ENCODE data around the gene LUC7L2. TPM values are rescaled to one million over a fixed set of nuclear protein-coding genes. Genes with fewer than 3 reads are reported as not detected.
A peak's percentile ranks its signal among the peaks of the same experiment; 100 is the strongest.

LUC7L2 gene
- total and polyA plus RNA-seq, 9 of the 15 experiments (the other 6 are each of a cell fraction or from before 2014, with no cell fraction given), result 56.1 to 207 (median 141) TPM

DNA sequence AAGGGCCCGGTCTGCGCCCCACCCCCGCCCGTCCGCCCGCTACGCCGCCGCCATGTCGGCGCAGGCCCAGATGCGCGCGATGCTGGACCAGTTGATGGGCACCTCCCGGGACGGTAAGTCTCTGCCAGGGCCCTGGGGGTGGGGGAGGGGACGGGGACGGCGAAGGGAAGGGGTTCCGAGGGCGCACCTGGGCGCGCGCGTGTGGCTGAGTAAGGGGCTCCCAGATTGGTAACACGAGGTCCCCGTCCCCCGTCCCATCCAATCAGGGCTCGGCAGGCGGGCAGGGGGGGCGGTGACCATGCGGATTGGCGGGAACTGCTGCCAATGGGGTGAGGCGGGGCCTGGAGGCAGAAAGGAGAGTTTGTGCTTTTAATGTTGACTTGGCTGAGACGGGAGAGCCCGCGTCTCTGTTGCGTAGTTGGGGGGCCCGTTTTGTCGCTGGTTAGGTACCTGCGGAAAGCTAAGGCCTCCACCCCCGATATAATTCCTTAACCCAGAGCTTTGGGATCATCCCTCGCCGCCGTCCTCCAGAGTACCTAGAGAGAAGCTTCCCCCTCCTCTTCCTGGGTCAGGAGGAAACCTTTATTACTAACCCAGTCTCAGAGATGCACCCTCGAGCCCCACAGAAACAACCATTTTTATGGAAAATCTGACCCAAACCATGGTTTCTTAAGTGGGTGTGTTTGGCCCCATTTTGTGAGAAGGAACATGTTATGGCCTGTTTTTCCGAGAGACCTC, 685 bp downstream of the LUC7L2 start (continued):
- TF ChIP-seq ZNF589 (CRISPR knock-in tag; IDR thresholded peaks at IDR 0.05; ENCODE audit: low read depth) (no peak), NR1H2 (CRISPR knock-in tag; IDR thresholded peaks at IDR 0.05) (no peak), RBM39 (optimal IDR thresholded peaks at IDR 0.05; ENCODE audit: low read depth, low read length) (peak; percentile 64), FOXP1 (CRISPR knock-in tag; IDR thresholded peaks at IDR 0.05) (peak; percentile 18), GATAD2A (IDR thresholded peaks at IDR 0.05) (no peak), FOXM1 (IDR thresholded peaks at IDR 0.05; ENCODE audit: low read depth) (0 out of 2 replicates have a peak, but pooled peaks have one; percentile 17), FOXM1 (CRISPR knock-in tag; IDR thresholded peaks at IDR 0.05; ENCODE audit: low read depth) (no peak; the same call in 1 of the 2 replicates), ZNF316 (IDR thresholded peaks at IDR 0.05) (no peak), RHOXF2B (CRISPR knock-in tag; conservative IDR thresholded peaks at IDR 0.05) (peak; percentile 85; the same call in 1 of the 2 replicates), HEY1 (CRISPR knock-in tag; IDR thresholded peaks at IDR 0.05; ENCODE audit: borderline replicate concordance) (0 out of 2 replicates have a peak, but pooled peaks have one; percentile 11), TAF1 (IDR thresholded peaks at IDR 0.05; ENCODE audit: control insufficient read depth, extremely low read depth, insufficient read depth, low read length, severe bottlenecking) (peak; percentile 93), PHB (CRISPR knock-in tag; IDR thresholded peaks at IDR 0.05) (no peak), JUN (IDR thresholded peaks at IDR 0.05; ENCODE audit: borderline replicate concordance, low read depth, low read length) (peak; percentile 50; the same call in 1 of the 2 replicates), JUN (CRISPR knock-in tag; IDR thresholded peaks at IDR 0.05; ENCODE audit: borderline replicate concordance) (no peak; the same call in 1 of the 2 replicates)
- TF ChIP-seq, protein P1, sequence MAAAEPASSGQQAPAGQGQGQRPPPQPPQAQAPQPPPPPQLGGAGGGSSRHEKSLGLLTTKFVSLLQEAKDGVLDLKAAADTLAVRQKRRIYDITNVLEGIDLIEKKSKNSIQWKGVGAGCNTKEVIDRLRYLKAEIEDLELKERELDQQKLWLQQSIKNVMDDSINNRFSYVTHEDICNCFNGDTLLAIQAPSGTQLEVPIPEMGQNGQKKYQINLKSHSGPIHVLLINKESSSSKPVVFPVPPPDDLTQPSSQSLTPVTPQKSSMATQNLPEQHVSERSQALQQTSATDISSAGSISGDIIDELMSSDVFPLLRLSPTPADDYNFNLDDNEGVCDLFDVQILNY (CRISPR knock-in tag; IDR thresholded peaks at IDR 0.05), result no peak
- TF ChIP-seq, protein P2, sequence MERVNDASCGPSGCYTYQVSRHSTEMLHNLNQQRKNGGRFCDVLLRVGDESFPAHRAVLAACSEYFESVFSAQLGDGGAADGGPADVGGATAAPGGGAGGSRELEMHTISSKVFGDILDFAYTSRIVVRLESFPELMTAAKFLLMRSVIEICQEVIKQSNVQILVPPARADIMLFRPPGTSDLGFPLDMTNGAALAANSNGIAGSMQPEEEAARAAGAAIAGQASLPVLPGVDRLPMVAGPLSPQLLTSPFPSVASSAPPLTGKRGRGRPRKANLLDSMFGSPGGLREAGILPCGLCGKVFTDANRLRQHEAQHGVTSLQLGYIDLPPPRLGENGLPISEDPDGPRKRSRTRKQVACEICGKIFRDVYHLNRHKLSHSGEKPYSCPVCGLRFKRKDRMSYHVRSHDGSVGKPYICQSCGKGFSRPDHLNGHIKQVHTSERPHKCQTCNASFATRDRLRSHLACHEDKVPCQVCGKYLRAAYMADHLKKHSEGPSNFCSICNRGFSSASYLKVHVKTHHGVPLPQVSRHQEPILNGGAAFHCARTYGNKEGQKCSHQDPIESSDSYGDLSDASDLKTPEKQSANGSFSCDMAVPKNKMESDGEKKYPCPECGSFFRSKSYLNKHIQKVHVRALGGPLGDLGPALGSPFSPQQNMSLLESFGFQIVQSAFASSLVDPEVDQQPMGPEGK (CRISPR knock-in tag; IDR thresholded peaks at IDR 0.05; ENCODE audit: borderline replicate concordance), result 0 out of 2 replicates have a peak, but pooled peaks have one; percentile 28
- TF ChIP-seq, protein P3, sequence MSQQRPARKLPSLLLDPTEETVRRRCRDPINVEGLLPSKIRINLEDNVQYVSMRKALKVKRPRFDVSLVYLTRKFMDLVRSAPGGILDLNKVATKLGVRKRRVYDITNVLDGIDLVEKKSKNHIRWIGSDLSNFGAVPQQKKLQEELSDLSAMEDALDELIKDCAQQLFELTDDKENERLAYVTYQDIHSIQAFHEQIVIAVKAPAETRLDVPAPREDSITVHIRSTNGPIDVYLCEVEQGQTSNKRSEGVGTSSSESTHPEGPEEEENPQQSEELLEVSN (IDR thresholded peaks at IDR 0.05; ENCODE audit: borderline replicate concordance in 1 of 2, extremely low read depth in 1 of 2, insufficient read depth in 1 of 2, insufficient read length in 1 of 2, low read depth in 1 of 2, low read length in 1 of 2, poor library complexity in 1 of 2, severe bottlenecking in 1 of 2), result peak; percentile 86 to 96
- TF ChIP-seq, protein P4, sequence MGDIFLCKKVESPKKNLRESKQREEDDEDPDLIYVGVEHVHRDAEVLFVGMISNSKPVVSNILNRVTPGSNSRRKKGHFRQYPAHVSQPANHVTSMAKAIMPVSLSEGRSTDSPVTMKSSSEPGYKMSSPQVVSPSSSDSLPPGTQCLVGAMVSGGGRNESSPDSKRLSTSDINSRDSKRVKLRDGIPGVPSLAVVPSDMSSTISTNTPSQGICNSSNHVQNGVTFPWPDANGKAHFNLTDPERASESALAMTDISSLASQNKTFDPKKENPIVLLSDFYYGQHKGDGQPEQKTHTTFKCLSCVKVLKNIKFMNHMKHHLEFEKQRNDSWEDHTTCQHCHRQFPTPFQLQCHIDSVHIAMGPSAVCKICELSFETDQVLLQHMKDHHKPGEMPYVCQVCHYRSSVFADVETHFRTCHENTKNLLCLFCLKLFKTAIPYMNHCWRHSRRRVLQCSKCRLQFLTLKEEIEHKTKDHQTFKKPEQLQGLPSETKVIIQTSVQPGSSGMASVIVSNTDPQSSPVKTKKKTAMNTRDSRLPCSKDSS (IDR thresholded peaks at IDR 0.05; ENCODE audit: low read depth, partially characterized antibody), result no peak
- TF ChIP-seq, protein P5, sequence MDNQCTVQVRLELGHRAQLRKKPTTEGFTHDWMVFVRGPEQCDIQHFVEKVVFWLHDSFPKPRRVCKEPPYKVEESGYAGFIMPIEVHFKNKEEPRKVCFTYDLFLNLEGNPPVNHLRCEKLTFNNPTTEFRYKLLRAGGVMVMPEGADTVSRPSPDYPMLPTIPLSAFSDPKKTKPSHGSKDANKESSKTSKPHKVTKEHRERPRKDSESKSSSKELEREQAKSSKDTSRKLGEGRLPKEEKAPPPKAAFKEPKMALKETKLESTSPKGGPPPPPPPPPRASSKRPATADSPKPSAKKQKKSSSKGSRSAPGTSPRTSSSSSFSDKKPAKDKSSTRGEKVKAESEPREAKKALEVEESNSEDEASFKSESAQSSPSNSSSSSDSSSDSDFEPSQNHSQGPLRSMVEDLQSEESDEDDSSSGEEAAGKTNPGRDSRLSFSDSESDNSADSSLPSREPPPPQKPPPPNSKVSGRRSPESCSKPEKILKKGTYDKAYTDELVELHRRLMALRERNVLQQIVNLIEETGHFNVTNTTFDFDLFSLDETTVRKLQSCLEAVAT (IDR thresholded peaks at IDR 0.05), result peak in 1 of 2 experiments; percentile 52; a peak in 1 of 4 replicates
